Suppressor macrophage (primary cell): Measurements from ENCODE around the gene PRRG2.

Source experiments
- DNase-seq, 4 experiments: peaks; one replicate each; pipeline ENCODE4 v3.0.0-alpha.2; 2020 to 2022
- total RNA-seq, 17 experiments: gene quantifications; one replicate each; lab custom pipeline; 2026; ENCODE audit warnings: mixed read lengths in 6 of 17, inconsistent platforms in 3 of 17; lab: John Stamatoyannopoulos, UW

PRRG2 gene
- 0.13 to 1.7 (median 0.48) reads per million in 17 experiments for total RNA-seq

- DNase-seq = no peak
These were observed at the start of gene PRRG2 for GRCh38 chr19:49581007-49581508. PRRG2 (plus strand) TSS chr19:49581316; CDS start chr19:49583220, 1,904 bp downstream.

- DNase-seq = peak; percentile 78 to 90 (median 82)
These were observed 47.3 kb upstream of the PRRG2 start for GRCh38 chr19:49533551-49534488.

GRCh38 chr19:49534632-49535385 lies 46.3 kb upstream of the PRRG2 start:
- no peak for DNase-seq

GRCh38 chr19:49536921-49537462 lies 44.1 kb upstream of the PRRG2 start:
- no peak for DNase-seq

GRCh38 chr19:49538643-49539042 lies 42.5 kb upstream of the PRRG2 start:
- DNase-seq = no peak

- no peak for DNase-seq
These were observed 41.7 kb upstream of the PRRG2 start for GRCh38 chr19:49539192-49539952.

GRCh38 chr19:49541914-49542313 lies 39.2 kb upstream of the PRRG2 start:
- DNase-seq = no peak

GRCh38 chr19:49542446-49542845 lies 38.7 kb upstream of the PRRG2 start:
- no peak for DNase-seq

- no peak for DNase-seq
These were observed 38.1 kb upstream of the PRRG2 start for GRCh38 chr19:49543032-49543431.

- DNase-seq = peak in 1 of 4 experiments; percentile 19
These were observed 37.0 kb upstream of the PRRG2 start for GRCh38 chr19:49544154-49544553.

- DNase-seq = peak; percentile 87 to 94 (median 92)
These were observed 34.1 kb upstream of the PRRG2 start for GRCh38 chr19:49546825-49547565.

- no peak for DNase-seq
These were observed 32.1 kb upstream of the PRRG2 start for GRCh38 chr19:49549045-49549444.

- peak; percentile 36 to 59 (median 49) for DNase-seq
These were observed 29.6 kb upstream of the PRRG2 start for GRCh38 chr19:49551531-49551930.

- peak; percentile 56 to 75 (median 65) for DNase-seq
These were observed 28.4 kb upstream of the PRRG2 start for GRCh38 chr19:49552749-49553148.

- DNase-seq = peak; percentile 31 to 67 (median 54)
These were observed 27.5 kb upstream of the PRRG2 start for GRCh38 chr19:49553451-49554271.

GRCh38 chr19:49554701-49555181 lies 26.4 kb upstream of the PRRG2 start:
- DNase-seq = no peak

GRCh38 chr19:49555600-49556411 lies 25.3 kb upstream of the PRRG2 start:
- DNase-seq = peak in 3 of 4 experiments; percentile 46 to 65 (median 61)

GRCh38 chr19:49556412-49557398 lies 24.4 kb upstream of the PRRG2 start:
- DNase-seq = no peak
